ENCODE data around the gene TAPT1. TPM values are rescaled to one million over a fixed set of nuclear protein-coding genes. Genes with fewer than 3 reads are reported as not detected.
"Not testable (repeated sequence)": the region's sequence is repeated elsewhere in the genome, so short reads cannot be mapped to it uniquely, and the experiment has no call there.

Gene TAPT1
- total RNA-seq, 1 donor from 2014 or later = 34.2 TPM

DNA sequence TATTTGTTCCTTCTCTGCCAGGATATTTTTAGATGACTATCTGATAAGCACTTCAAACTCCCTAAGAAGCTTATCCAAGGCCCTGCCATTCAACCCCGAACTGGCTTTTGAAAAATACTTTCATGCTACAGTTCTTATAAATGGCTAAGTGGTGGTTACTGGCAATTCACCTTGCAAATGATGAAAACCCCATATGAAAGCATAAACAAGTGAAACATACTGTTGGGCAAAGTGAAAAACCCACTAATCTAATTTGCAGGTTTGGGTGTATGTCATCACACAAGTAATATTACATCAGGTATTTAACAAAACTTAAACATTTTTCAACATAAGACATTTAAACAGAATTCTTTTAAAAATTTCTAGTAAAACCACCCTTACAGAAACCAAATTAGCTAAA is 31.1 kb downstream of the TAPT1 start:
- intact Hi-C loops (cut with DNase I) = no loop called here
- DNase-seq (ENCODE audit: missing footprints) = no peak
- no peak for ATAC-seq

DNA sequence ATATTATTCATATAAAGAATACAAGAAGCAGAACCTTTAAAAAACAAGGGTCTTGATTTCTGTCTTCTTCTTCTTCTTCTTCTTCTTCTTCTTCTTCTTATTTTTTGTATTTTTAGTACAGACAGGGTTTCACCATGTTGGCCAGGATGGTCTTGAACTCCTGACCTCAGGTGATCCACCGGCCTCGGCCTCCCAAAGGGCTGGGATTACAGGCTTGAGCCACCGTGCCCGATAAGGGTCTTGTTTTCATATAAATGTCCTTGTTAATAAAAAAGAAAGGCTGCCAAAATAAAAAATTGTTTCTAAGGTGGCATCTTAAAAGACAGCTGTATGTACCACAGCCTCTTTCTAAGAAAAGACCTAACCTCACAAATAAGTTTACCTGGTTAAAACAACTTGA is 31.5 kb downstream of the TAPT1 start:
- intact Hi-C loops (cut with DNase I); DNase-seq (ENCODE audit: missing footprints); ATAC-seq: not testable (repeated sequence)

DNA sequence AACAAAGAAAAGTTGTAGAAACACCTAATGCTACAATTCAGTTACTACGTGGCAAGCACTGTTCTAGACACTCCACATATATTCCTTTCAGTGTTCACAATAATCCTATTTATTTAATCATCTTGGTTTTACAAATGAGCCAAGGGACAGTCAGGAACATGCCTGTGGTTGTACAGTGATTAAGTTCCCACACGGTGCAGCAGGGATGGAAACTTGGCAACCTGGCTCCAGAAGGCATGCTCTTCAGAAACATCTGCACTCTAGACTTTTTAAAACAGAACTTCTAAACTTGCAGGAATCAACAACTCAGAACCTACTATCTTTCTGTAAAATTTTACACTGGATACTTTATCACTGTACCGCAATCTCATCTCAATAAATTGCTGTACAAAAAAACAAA is 32.1 kb downstream of the TAPT1 start:
- no peak for DNase-seq (ENCODE audit: missing footprints)
- ATAC-seq = no peak
- intact Hi-C loops (cut with DNase I) = no loop called here

DNA sequence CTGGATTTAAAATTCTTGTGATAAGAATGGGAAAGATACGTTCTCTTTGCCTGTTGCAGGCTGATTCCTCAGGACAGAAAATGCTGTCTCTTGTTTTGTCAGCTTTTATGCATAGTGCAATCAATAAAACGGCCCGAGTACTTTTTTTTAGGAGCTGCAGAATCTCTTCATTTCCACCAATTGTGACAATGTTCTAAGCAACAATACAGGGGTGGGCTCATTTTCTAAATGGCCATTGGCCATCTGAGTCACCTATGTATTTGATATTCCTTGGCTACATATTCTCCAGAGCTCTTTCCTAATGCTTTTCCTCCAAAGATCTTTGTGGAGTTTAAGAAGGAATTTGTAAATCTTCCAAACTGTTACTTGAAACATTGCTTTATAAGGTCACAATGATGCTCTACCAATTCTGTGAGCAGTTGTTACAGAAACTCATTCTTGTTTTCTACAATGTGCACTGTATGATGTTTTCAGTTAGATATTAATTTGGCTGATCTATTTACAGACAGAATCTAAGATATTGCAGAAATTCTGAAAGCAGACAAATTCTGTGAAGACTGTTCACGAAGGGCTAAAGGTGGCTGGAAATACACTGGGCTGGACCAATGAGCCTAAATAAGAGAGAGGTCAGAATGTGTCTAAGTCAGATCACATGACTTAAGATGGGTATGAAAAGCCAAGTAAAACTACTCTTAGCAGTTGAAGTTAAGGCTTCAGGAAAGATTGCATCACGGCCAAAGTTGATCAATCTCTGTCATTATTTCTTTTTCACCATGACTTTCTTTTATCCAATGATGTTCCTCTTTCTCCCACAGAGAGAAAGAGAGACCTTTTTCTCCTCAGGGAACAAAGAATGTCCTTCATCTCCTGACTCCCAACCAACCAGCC is 33.4 kb downstream of the TAPT1 start:
- ATAC-seq = no peak
- intact Hi-C loops (cut with DNase I) = no loop called here
- no peak for DNase-seq (ENCODE audit: missing footprints)

DNA sequence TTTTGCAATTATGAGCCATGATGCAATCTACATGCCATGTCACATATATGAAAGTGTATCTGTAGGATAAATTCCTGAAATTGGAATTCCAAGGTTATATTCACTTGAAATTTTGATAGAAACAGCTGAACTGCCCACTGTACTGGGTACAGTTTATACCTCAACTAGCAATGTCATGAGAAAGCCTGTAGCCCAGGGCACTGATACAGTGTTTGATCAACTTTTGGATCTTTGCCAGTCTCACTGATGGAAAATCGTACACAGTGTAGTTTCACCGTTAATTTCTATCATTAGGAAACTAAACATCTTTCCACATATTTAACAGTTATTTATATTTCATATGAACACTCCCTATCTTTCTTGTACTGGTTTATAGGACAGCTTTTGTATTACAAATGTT is 34.2 kb downstream of the TAPT1 start:
- no peak for ATAC-seq
- intact Hi-C loops (cut with DNase I) = no loop called here
- no peak for DNase-seq (ENCODE audit: missing footprints)

DNA sequence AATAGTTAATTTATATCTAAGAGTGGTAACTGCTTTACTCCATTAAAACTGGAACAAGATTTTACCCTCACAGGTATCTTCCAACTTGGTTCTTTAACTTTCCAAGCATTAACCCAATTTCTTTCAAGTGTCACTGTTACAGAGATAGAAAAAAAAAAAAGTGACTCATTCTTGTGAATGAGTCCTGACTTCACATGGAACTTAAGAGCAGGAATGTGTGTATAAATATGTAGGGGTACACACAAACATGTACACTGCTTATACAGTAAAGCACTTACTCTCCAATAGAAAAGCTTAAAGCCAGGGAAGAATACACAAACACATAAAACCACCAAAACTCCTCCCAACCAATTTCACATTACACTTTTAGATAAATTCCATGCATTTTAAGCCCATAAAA is 38.8 kb downstream of the TAPT1 start:
- DNase-seq (ENCODE audit: missing footprints) (no peak), ATAC-seq (no peak)
- intact Hi-C loops (cut with DNase I) = no loop called here

DNA sequence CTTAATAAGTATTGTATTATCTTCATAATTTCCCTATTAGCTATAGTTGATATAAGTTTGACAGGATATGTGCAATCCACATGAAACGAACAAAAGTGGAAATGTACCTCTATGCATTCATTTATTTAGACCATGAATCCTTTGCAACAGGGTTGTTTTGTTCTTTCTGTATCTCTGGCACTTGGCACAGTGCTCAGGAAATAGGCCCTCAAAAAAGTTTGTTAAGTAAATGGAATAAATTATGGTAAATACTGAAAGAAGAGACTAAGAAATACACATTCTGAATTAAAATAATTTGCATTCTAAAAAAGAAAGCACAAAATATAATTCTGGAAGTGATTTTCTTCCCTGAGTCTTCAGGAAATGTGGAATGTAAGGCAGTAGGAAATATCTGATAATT is 39.3 kb downstream of the TAPT1 start:
- intact Hi-C loops (cut with DNase I) = no loop called here
- ATAC-seq (no peak), DNase-seq (ENCODE audit: missing footprints) (no peak)

DNA sequence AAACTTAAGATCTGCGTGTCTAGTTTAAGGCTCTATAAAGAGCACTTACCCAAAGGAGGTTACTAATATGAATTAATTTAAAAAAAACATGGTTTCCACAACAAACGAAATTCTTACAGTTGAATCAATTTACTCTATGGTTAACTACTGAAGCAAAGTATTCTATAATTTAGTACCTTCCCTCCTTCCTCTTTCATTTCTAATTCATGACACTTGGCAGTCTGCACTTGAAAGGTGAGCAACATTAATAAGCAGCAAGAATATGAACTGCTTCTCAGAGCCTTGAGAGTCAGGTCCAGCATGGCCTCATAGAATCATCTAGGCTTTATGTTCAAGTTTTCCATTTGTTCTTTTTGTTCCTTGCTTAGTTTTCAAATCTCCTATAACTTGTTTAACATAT is 42.7 kb downstream of the TAPT1 start:
- no peak for DNase-seq (ENCODE audit: missing footprints)
- ATAC-seq = no peak
- intact Hi-C loops (cut with DNase I) = no loop called here

DNA sequence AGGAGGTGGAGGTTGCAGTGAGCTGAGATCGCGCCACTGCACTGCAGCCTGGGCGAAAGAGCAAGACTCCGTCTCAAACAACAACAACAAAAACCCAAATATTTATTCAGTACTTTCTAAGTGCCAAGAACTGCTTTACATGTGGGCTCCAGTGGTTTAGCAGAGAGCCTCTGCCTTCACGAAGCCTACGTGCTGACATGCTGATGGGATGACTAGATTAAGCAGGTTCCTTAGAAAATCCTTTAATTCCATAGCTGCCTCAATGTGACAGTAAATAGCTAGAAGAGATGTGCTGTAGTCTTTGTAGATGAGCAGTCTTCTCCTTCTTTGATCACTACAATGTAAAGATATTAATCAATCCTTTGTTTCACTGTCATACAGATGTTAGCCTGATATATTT is 49.6 kb downstream of the TAPT1 start:
- DNase-seq (ENCODE audit: missing footprints) (no peak), ATAC-seq (no peak)
- intact Hi-C loops (cut with DNase I) = no loop called here

DNA sequence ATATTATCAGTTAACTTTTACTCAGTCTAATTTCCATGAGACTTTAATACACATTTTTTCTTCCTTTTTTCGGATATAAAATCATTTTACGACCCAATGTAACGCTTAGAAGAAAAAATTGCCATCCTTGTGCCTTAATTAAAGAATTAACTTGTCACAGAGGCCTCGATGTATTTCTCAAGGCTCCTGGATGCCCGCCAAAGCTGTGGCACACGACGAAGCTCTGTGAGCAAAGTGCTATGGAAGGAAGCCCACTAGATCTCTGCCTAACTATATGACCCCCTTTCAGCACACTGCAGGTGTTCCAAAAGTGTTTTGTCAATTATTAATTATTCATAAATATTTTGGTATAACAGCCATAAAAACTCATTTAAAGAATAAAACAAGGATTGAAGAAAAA is 54.4 kb downstream of the TAPT1 start:
- DNase-seq (ENCODE audit: missing footprints) = no peak
- no peak for ATAC-seq
- intact Hi-C loops (cut with DNase I) = no loop called here

DNA sequence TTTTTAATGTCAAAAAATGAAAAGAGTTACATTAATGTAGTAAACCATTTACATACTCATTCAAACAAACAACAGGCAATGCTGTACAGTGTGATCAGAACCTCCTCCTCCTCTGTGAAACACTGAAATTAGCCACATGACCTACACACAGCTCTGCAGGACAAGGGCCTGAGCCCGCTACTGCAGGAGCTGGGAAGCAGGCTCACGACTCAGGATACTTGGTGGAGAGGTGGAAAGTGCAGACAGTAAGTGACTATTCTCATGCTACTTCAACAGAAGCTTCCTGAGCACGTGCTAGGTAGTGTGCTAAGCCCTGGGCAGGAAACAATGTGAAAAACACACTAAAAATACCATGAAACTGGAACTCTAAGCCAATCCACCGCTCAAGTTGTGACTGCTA is 56.8 kb downstream of the TAPT1 start:
- intact Hi-C loops (cut with DNase I) = no loop called here
- DNase-seq (ENCODE audit: missing footprints) = no peak
- no peak for ATAC-seq

DNA sequence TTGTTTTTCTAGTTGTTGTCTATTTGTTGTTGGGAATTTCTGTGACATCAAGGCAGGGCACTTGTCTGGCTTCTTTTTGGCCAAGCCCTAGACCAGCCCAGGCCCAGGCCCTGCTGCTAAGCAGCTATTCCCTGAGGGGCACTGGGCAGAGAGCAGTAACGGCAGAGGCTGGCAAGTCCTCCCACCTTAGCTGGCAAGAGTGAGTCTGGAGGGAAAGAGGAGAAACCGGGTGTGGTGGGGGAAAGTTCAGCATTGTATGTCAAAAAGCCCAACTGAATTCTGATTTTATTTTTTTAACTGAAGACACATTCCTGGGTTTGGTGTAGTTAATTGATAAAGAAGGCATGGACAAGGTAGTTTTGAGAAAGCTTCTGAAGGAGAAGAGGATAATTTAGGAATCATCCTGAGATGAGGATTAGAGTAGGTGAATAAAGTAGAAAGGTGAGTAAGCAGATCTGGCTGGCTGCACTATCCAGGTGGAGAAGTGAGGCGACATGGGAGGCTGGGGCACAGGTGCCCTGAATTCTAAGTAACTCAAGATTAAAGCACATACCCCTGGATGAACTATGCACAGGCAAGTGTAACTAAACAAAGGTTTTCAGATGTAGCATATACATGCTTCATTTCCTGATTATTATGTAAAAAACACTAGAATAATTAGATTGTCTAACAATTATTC is 57.4 kb downstream of the TAPT1 start:
- ATAC-seq (no peak), DNase-seq (ENCODE audit: missing footprints) (no peak)
- intact Hi-C loops (cut with DNase I) = no loop called here

DNA sequence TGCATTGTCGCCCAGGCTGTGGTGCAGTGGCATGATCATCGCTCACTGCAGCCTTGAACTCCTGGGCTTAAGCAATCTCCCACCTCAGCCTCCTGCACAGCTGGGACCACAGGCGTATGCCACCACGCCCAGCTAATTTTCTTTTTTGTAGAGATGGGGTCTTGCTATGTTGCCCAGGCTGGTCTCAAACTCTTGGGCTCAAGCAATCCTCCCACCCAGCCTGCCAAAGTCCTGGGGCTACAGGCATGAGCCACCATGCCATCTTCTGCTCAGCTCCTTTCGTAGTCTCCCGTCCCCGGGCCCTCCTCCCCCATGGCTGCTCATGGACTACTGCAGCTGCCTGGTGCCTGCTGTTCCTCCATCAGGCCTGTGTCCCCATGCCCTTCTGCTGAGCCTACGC is 58.1 kb downstream of the TAPT1 start:
- ATAC-seq (no peak), DNase-seq (ENCODE audit: missing footprints) (no peak)
- intact Hi-C loops (cut with DNase I) = no loop called here

DNA sequence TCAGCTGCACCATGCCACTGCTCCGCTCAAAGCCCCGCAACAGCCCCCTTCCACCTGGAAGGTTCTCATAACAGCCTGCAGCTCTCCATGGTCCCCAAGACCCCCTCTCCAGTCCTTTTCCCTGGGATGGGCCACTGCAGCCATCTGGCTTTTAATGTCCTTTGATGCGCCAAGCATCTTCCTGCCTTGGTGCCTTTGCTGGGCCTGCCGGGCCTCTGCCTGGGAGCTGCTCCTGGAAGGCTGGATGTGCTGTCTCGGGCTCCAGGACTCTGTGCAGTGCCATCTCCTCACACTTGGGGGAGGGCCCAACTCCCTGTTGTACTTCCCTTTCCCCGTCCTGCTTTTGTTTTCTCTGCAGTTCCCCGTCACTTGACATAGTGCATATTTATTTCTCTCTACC is 60.3 kb downstream of the TAPT1 start:
- no peak for ATAC-seq
- intact Hi-C loops (cut with DNase I) = no loop called here
- DNase-seq (ENCODE audit: missing footprints) = no peak

DNA sequence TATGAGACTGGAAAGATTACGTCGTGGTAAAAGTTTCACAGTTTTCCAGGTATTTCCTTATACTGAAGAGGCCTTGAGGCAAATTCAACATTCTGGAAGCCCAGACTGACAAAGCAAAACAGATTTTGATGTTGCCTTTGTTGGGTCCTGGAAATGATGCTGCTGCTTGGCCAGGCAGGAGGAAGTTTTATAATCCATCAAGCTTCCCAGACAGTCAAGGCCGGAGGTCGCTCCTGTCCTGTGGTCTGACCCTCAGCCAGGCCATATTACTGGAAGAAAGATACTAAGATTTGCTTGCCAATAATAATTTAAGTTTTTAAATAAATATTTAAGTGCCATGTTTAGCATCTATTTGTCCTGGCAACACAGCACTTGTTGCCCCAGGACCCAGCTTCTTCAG is 63.4 kb downstream of the TAPT1 start:
- ATAC-seq = no peak
- DNase-seq (ENCODE audit: missing footprints) = no peak
- intact Hi-C loops (cut with DNase I) = no loop called here

DNA sequence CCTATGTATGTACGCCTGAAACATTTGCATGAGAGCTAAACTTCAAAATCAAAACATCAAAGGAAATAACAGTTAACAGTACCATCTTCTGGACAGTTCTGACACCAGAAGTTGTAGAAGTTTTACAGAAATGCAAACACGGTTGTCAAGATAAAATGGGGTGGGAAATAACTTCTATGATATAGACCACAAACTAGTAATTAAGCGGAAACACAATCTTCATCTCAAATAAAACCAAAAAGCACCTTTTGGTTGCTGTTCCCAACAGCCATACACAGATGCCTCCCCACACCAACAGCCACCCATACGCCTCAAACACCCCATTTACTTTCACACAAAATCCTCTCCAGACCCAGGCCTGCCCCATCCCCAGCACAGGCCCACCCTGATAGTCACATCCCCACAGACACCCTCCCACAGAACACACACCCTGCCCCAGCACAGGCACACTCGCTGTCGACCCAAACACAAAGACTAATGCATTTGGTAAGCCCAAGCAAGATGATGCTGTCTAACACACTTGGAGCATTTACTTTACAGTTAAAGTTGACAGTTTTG is 64.3 kb downstream of the TAPT1 start:
- intact Hi-C loops (cut with DNase I) = no loop called here
- DNase-seq (ENCODE audit: missing footprints) (no peak), ATAC-seq (no peak)

DNA sequence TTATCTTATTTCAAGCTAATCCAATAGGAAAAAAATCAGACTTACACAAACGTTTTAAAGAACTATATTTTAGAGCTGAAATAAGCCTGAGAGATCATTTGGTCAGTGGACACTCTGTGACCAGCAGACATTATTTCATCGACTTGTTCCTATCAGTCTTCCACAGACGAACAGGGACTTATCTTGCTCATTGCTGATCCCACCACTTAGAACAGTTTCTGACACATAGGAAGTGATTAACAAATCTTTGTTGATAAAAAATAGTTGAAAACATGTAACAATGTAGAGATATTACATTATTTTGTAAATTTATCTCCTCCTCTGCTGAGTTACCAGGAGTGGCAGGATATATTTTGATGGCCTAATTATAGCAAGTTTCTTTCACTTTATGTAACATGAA is 65.8 kb downstream of the TAPT1 start:
- DNase-seq (ENCODE audit: missing footprints) (no peak), ATAC-seq (no peak)
- intact Hi-C loops (cut with DNase I) = no loop called here

DNA sequence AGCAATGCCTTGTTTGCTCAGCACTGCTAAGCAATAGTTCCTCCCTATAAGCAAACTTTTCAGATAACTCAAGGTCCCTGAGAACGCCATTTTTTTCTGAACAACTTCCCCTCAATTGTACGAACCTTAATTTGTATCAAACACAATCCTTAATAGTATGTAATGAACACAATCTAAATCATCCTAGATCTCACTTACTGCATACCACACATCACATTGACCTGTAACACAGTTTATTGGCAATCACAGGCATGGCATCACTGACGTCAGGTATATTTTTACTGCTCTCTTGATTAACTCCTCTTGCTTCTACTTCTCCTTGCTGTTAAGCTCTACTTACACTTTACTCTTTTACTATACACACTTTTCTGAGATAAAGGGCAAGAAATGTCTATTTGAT is 67.0 kb downstream of the TAPT1 start:
- no peak for ATAC-seq
- DNase-seq (ENCODE audit: missing footprints) = no peak
- intact Hi-C loops (cut with DNase I) = no loop called here

DNA sequence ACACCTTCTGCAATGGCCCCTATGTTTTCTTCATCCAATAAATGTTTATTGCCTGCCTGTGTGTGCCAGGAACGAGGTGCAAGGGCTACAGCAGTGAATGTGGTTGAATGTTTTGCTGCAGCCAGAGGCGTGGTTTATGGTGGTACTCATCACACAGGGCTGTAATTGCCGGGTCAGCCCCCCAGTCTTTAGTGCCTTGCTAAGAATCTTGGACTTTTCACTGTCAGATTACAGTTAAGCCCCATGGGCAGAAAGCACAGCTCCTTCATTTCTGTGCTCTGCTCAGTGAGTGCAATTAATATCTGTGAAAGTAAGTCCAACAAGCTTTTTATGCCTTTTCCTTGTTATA is 67.8 kb downstream of the TAPT1 start:
- intact Hi-C loops (cut with DNase I) = no loop called here

More for the DNA sequence above, 67.8 kb downstream of the TAPT1 start:
- ATAC-seq (no peak), DNase-seq (ENCODE audit: missing footprints) (no peak)
